Measurements from ENCODE around the gene CCL2.

The CCL2 gene

GRCh38 chr17:34275881-34276280 is 20.8 kb downstream of the CCL2 start:
- peak in 1 of 2 experiments; percentile 47 for DNase-seq

DNA sequence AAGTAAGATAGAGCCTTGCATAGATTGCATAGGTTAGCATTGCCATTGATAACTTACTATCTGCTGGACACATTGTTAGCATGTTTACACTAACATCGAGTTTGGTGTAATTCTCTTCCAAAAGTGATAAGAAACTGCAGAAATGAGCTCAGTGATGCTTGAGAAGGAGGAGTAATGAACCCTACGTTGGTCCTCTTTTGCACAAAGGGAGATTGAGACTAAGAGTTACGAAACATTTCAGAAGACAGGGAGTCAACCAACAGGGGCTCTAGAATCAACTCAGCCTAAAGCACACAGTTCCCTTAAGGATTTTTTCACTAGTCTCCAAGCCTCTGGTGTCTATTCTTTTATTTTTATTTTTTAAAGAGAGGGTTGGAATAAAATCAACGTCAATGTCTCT is 21.7 kb downstream of the CCL2 start:
- DNase-seq: no peak

GRCh38 chr17:34283571-34283970 is 28.5 kb downstream of the CCL2 start:
- DNase-seq: no peak

- no peak for DNase-seq
Measured at GRCh38 chr17:34285286-34285792, 30.3 kb downstream of the CCL2 start, which contains the start of gene CCL11. TSS of gene CCL11 (plus strand) at chr17:34285742. CDS start at chr17:34285809, 67 bp downstream.

GRCh38 chr17:34287875-34288274 is 32.8 kb downstream of the CCL2 start:
- no peak for DNase-seq

DNA sequence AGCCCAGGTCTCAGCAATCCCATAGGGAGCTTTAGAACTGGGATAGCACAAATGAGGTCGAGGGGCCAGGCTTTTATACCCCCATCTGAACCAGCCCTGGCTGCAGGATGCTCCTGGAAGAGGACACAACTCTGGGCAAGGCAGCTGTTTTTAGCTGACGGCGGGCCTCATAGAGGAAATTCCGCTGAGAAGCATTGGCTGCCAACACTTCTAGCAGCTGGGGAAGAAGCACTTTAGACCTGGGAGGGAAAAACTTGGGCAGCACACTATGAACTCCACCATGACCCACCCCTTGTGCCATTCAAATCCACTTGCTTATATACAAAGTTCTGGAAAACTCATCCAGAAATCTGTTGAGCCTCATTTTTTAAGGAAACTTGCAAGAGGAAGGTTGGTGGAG is 35.5 kb downstream of the CCL2 start:
- no peak for DNase-seq

- no peak for DNase-seq
Measured at GRCh38 chr17:34291721-34292348, 36.8 kb downstream of the CCL2 start.

GRCh38 chr17:34299027-34299426 is 43.9 kb downstream of the CCL2 start:
- DNase-seq: no peak

DNA sequence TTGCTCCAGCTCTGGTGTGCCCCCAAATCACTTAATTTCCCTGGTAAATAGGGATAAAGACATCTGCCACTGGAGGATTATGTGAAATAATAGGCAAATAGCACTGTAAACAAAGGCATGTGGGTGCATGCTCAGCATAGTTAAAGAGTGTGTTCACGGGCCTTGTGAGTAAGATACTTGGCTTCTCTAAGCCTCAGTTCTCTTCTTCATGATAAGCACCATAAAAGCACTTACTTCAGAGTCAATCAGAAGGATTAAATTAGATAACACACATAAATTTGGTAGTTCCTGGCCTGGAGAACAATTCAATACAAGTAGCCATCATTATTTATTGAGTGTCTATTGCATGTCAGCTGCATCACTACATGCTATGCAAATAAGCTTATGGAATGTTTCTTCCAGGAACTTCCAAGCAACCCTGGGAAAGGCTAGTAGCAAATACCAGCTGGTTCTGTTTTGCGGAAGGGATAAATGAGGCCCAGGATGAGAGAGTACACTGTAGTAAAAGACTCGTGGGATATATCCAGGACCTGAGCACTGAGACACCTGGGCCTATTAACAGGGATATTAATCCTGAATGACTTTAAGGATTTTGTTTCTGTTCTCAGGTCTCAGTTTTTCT is 45.0 kb downstream of the CCL2 start:
- DNase-seq: no peak

DNA sequence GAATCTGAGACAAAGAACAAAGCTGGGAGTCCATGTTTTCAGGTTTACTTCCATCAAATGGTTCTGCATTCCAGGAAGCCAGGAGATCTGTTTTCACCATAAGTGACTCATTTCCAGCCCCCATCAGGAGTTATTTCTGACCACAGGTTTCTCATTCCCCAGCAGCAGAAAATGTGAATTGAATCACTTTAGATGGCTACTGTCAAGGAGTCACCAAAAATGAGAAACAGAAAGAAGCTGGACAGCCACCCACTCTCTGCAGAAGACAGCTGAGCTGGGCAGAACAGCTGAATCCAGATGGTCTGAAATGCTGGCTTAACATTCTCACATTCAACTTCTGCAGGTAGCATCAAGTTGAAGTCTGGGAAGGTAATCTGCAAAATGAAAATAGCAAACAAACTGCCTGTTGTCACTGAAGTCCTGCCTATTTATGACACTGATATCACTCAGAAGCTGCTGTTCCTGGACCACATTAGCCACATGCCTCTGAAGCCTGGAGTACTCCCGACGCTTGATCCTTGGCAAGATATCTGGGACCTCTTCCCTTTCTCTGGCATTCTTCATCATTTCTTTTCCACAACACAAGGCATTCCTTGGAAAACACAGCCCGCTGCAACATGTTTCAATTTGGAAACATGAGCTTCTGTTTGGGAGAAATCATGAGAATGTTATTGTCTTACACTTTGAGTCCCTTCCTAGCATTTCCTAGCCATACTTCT is 45.7 kb downstream of the CCL2 start:
- DNase-seq: peak in 1 of 2 experiments; percentile 24

DNA sequence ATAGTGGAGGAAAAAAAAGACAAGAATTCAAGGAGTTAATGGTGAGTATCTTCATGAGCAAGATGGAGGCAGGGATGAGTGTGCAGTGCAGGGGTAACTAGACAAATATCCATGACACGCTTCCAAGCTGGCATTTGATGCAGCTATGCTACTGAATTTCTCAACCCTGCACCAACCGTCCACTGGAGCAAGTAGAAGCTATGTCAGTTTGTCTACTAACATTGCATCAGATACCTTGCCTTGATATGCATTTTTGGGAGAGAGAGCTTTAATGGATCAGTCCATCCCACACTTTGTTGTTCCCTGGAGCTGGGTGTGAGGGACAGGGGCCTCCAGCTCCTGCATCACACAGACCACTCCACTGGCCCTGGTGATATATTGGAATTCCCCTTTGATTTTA is 46.9 kb downstream of the CCL2 start:
- no peak for DNase-seq

DNA sequence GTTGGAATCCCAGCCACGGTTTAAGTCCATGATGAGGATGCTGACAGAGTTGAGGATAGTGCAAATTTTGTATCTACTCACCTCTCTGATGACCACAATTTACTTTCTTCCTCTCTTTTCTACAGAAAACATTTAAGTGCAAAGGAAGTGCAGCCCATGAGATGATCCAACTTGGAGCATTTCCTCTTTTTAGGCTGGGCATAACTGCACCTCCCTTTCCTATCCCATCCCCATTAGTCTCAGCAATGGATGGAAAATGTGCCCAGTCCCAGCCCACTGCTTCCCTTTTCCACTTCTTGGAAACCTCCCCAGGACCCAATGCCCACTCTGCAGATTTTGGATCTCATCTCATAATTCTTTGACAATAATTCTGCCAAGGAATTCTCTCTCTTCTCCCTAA is 47.6 kb downstream of the CCL2 start:
- DNase-seq: no peak

DNA sequence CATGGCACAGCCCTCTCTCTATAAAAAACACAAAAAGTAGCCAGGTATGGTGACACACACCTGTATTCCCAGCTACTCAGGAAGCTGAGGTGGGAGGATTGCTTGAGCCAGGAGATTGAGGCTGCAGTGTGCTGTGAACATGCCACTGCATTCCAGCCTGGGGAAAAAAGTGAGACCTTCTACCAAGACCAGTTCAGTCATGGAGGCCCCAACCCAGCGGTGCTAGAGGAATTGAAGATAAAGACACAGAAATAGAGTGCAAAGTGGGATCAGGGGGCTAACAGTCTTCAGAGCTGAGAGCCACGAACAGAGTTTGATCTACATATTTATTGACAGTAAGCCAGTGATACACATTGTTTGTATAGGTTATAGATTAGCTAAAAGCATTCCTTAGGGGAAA is 48.5 kb downstream of the CCL2 start:
- DNase-seq: no peak

GRCh38 chr17:34305061-34305460 is 50.0 kb downstream of the CCL2 start:
- DNase-seq: no peak

DNA sequence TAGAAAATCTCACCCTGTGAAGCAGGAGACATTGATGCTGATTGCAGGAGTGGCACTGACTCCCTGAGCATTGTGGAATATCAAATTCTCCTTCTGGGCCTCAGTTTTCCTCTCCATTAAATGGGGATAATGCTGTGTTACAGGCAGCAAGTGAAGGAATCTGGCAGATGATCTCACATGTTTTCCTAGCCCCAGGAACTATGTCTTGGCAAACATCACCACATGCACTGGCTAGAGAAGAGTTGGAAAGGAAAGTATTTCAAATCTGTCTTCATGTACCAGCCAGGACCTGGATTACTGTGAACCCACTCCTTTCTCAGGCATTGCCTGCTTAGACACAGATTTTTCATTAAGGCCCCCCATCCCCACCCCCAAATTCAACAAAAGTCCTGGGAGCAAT is 50.5 kb downstream of the CCL2 start:
- no peak for DNase-seq

- peak in 1 of 2 experiments; percentile 8 for DNase-seq
Measured at GRCh38 chr17:34306466-34306865, 51.4 kb downstream of the CCL2 start.

All from SW 1271 (cell line).